ENCODE measurements around the gene KRT80. TPM values are rescaled to one million over a fixed set of nuclear protein-coding genes. Genes with fewer than 3 reads are reported as not detected.

Gene KRT80
- total and polyA plus RNA-seq, 2 experiments from 2014 or later = not detected

DNA sequence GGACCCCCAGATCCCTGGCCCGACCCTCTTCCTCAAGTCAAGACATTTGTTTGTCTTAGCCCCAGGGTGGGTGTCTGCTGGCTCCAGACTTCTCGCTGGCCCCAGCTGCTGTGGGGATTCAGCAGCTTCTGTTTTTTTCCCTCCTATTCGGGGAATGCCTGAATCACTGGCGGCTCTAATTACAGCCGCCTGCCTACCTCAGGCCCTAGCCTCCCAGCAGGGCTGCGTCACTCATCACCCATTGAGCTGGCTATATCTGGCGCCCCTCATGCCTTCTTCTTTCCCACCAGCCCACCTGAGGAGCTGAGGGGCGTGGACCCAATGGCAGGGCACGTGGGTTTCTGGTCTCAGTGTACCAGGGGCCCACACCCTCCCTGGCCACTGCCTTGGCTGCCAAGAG, 10.1 kb downstream of the KRT80 start (continued):
- TF ChIP-seq, protein P1, sequence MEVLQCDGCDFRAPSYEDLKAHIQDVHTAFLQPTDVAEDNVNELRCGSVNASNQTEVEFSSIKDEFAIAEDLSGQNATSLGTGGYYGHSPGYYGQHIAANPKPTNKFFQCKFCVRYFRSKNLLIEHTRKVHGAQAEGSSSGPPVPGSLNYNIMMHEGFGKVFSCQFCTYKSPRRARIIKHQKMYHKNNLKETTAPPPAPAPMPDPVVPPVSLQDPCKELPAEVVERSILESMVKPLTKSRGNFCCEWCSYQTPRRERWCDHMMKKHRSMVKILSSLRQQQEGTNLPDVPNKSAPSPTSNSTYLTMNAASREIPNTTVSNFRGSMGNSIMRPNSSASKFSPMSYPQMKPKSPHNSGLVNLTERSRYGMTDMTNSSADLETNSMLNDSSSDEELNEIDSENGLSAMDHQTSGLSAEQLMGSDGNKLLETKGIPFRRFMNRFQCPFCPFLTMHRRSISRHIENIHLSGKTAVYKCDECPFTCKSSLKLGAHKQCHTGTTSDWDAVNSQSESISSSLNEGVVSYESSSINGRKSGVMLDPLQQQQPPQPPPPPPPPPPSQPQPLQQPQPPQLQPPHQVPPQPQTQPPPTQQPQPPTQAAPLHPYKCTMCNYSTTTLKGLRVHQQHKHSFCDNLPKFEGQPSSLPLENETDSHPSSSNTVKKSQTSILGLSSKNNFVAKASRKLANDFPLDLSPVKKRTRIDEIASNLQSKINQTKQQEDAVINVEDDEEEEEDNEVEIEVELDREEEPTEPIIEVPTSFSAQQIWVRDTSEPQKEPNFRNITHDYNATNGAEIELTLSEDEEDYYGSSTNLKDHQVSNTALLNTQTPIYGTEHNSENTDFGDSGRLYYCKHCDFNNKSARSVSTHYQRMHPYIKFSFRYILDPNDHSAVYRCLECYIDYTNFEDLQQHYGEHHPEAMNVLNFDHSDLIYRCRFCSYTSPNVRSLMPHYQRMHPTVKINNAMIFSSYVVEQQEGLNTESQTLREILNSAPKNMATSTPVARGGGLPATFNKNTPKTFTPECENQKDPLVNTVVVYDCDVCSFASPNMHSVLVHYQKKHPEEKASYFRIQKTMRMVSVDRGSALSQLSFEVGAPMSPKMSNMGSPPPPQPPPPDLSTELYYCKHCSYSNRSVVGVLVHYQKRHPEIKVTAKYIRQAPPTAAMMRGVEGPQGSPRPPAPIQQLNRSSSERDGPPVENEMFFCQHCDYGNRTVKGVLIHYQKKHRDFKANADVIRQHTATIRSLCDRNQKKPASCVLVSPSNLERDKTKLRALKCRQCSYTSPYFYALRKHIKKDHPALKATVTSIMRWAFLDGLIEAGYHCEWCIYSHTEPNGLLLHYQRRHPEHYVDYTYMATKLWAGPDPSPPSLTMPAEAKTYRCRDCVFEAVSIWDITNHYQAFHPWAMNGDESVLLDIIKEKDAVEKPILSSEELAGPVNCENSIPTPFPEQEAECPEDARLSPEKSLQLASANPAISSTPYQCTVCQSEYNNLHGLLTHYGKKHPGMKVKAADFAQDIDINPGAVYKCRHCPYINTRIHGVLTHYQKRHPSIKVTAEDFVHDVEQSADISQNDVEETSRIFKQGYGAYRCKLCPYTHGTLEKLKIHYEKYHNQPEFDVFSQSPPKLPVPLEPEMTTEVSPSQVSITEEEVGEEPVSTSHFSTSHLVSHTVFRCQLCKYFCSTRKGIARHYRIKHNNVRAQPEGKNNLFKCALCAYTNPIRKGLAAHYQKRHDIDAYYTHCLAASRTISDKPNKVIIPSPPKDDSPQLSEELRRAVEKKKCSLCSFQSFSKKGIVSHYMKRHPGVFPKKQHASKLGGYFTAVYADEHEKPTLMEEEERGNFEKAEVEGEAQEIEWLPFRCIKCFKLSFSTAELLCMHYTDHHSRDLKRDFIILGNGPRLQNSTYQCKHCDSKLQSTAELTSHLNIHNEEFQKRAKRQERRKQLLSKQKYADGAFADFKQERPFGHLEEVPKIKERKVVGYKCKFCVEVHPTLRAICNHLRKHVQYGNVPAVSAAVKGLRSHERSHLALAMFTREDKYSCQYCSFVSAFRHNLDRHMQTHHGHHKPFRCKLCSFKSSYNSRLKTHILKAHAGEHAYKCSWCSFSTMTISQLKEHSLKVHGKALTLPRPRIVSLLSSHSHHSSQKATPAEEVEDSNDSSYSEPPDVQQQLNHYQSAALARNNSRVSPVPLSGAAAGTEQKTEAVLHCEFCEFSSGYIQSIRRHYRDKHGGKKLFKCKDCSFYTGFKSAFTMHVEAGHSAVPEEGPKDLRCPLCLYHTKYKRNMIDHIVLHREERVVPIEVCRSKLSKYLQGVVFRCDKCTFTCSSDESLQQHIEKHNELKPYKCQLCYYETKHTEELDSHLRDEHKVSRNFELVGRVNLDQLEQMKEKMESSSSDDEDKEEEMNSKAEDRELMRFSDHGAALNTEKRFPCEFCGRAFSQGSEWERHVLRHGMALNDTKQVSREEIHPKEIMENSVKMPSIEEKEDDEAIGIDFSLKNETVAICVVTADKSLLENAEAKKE (CRISPR knock-in tag; IDR thresholded peaks at IDR 0.05) = no peak
- TF ChIP-seq EZH2phosphoT487 (IDR thresholded peaks at IDR 0.05; ENCODE audit: unreplicated experiment) = no peak
- no peak for TF ChIP-seq POLR2AphosphoS5 (IDR thresholded peaks at IDR 0.05; ENCODE audit: low read depth)
- no peak for TF ChIP-seq ZNF331 (CRISPR knock-in tag; IDR thresholded peaks at IDR 0.05; ENCODE audit: low read depth)
- no peak for TF ChIP-seq CTCF (conservative IDR thresholded peaks at IDR 0.05; ENCODE audit: low read depth in 2 of 2)
- no peak for TF ChIP-seq CREB1 (CRISPR knock-in tag; IDR thresholded peaks at IDR 0.05; ENCODE audit: low read depth)
- TF ChIP-seq EZH2 (IDR thresholded peaks at IDR 0.05; ENCODE audit: low read depth, unreplicated experiment) = no peak

GRCh38 chr12:52180971-52181628, 10.7 kb downstream of the KRT80 start:
- Mint-ChIP-seq H3K4me1 (peaks cover 34% of the 10 kb centered on the region), H3K9me3 (no peaks in the 10 kb centered on the region), H3K4me3 (no peak overlapping the region), H3K36me3 (ENCODE audit: low read depth) (no peaks in the 10 kb centered on the region), H3K27me3 (ENCODE audit: insufficient read depth, low read depth, poor library complexity) (peaks cover 9% of the 10 kb centered on the region), H3K27ac (no peak overlapping the region)
- no peaks in the 10 kb centered on the region for H3K9me2 ChIP-seq (ENCODE audit: insufficient read depth)
- TF ChIP-seq ETS1 (IDR thresholded peaks at IDR 0.05) (no peak), POLR2AphosphoS5 (IDR thresholded peaks at IDR 0.05; ENCODE audit: low read depth) (no peak), REST (IDR thresholded peaks at IDR 0.05; ENCODE audit: unreplicated experiment) (no peak), JUNB (IDR thresholded peaks at IDR 0.05; ENCODE audit: unreplicated experiment) (no peak), CREB1 (CRISPR knock-in tag; IDR thresholded peaks at IDR 0.05; ENCODE audit: low read depth) (no peak), ZNF114 (CRISPR knock-in tag; IDR thresholded peaks at IDR 0.05) (no peak), EZH2 (IDR thresholded peaks at IDR 0.05; ENCODE audit: low read depth, unreplicated experiment) (no peak)
- H2AFZ ChIP-seq = peak overlapping the region; percentile 59; the same call in 1 of the 2 replicates
- no peaks in the 10 kb centered on the region for H3F3A ChIP-seq (replicated peaks; ENCODE audit: low read depth)
- H3K4me3 ChIP-seq = no peak overlapping the region
- H4K20me1 ChIP-seq (replicated peaks; ENCODE audit: insufficient read depth) = no peaks in the 10 kb centered on the region
- peak; percentile 18 for ATAC-seq
- no peaks in the 10 kb centered on the region for H3K27me3 ChIP-seq (ENCODE audit: insufficient read depth)
- no peak overlapping the region for H3K27ac ChIP-seq (ENCODE audit: low read depth)
- H3K4me1 ChIP-seq (ENCODE audit: insufficient read depth) = peaks cover 14% of the 10 kb centered on the region
- no peak overlapping the region; the same call in 1 of the 2 replicates for H3K4me2 ChIP-seq
- no peak for DNase-seq (ENCODE audit: low spot score)
- no peaks in the 10 kb centered on the region for H3K36me3 ChIP-seq (ENCODE audit: insufficient read depth)
- no peaks in the 10 kb centered on the region for H3K79me2 ChIP-seq (replicated peaks; ENCODE audit: insufficient read depth)

Measured in GM23338 (cell line).